HG02943 (cell line): ENCODE measurements around the gene IFITM10.
A peak's percentile ranks its signal among the peaks of the same experiment; 100 is the strongest.

Experiments used
- ATAC-seq: cut with Tn5 transposase; IDR thresholded peaks from one replicate; pipeline ENCODE4 v1.9.1; 2021; ENCODE audit warnings: mild to moderate bottlenecking, low read depth, moderate library complexity; ENCODE audit not compliant: unreplicated experiment

IFITM10 gene

GRCh38 chr11:1763796-1764661, 13.6 kb upstream of the IFITM10 start, which contains the start of gene CTSD:
Gene CTSD (minus strand): TSS chr11:1763927. CDS start chr11:1763859, 68 bp downstream.
- ATAC-seq: peak; percentile 58

- ATAC-seq: peak; percentile 10
Observed at GRCh38 chr11:1763336-1763795, 13.0 kb upstream of the IFITM10 start.

GRCh38 chr11:1762537-1763302, 12.3 kb upstream of the IFITM10 start:
- ATAC-seq: no peak

- ATAC-seq: no peak
Observed at GRCh38 chr11:1761857-1762536, 11.6 kb upstream of the IFITM10 start.

- no peak for ATAC-seq
Observed at GRCh38 chr11:1761110-1761856, 10.9 kb upstream of the IFITM10 start.

- no peak for ATAC-seq
Observed at GRCh38 chr11:1760351-1761109, 10.1 kb upstream of the IFITM10 start.

GRCh38 chr11:1759851-1760220, 9.4 kb upstream of the IFITM10 start:
- no peak for ATAC-seq

GRCh38 chr11:1759151-1759850, 8.9 kb upstream of the IFITM10 start:
- ATAC-seq: no peak

GRCh38 chr11:1758611-1759150, 8.3 kb upstream of the IFITM10 start:
- ATAC-seq: no peak

GRCh38 chr11:1757861-1758610, 7.6 kb upstream of the IFITM10 start:
- ATAC-seq: no peak

GRCh38 chr11:1756791-1757771, 6.7 kb upstream of the IFITM10 start:
- no peak for ATAC-seq

- no peak for ATAC-seq
Observed at GRCh38 chr11:1755692-1756561, 5.5 kb upstream of the IFITM10 start.

- no peak for ATAC-seq
Observed at GRCh38 chr11:1755344-1755691, 4.9 kb upstream of the IFITM10 start.

- ATAC-seq: no peak
Observed at GRCh38 chr11:1754376-1755150, 4.2 kb upstream of the IFITM10 start.

GRCh38 chr11:1753929-1754305, 3.5 kb upstream of the IFITM10 start:
- ATAC-seq: no peak
